PC-3 (cell line): ENCODE data around the gene ZNF687. TPM values are rescaled to one million over a fixed set of nuclear protein-coding genes. Genes with fewer than 3 reads are reported as not detected.

Experiments used
- ATAC-seq: fragments of 200-7000 bp; cut with Tn5 transposase; 2 replicates; pipeline ENCODE4 v1.9.1; 2020; ENCODE audit warnings: mild to moderate bottlenecking, moderate library complexity
- BruUV-seq: library from RNA; stranded (reverse); fragments of 400-500 nt; replicated peaks from 2 replicates; lab custom pipeline; 2021; lab: Mats Ljungman, UMichigan
- CTCF ChIA-PET: fragments of 300-600 bp; sonication (Branson Sonifier 250); formaldehyde crosslinking; loops from one replicate; lab custom pipeline; 2022; ENCODE audit warnings: antibody characterized with exemption; lab: Charles Lee
- POLR2A ChIA-PET: fragments of 300-600 bp; sonication (Branson Sonifier 250); formaldehyde crosslinking; loops from one replicate; lab custom pipeline; 2022; ENCODE audit warnings: antibody characterized with exemption; ENCODE audit not compliant: unreplicated experiment; lab: Charles Lee
- DNase-seq: peaks from one replicate; pipeline ENCODE4 v3.0.0-alpha.2; 2015
- H2AFZ ChIP-seq: fragments of 300-600 bp; sonication (generic); 2 replicates; pipeline ENCODE4 v1.6.0; 2016; ENCODE audit warnings: antibody characterized with exemption, low read length
- H3F3A ChIP-seq: fragments of 300-600 bp; sonication (generic); one replicate; pipeline ENCODE4 v1.6.0; 2017; ENCODE audit warnings: antibody characterized with exemption, low read length, control low read depth, mild to moderate bottlenecking; ENCODE audit not compliant: unreplicated experiment
- H3K27ac ChIP-seq: fragments of 300-600 bp; sonication (generic); 2 replicates; pipeline ENCODE4 v1.5.1; 2016; ENCODE audit warnings: mild to moderate bottlenecking, low read length
- H3K27me3 ChIP-seq: fragments of 300-600 bp; sonication (generic); 2 replicates; pipeline ENCODE4 v1.6.1; 2016; ENCODE audit warnings: low read length, mixed read lengths
- H3K36me3 ChIP-seq: fragments of 300-600 bp; sonication (generic); 2 replicates; pipeline ENCODE4 v1.6.1; 2016; ENCODE audit warnings: low read depth, mixed run types, low read length, mixed read lengths
- H3K4me1 ChIP-seq: fragments of 300-600 bp; sonication (generic); 2 replicates; pipeline ENCODE4 v1.5.1; 2016; ENCODE audit warnings: low read length; ENCODE audit not compliant: insufficient read depth
- H3K4me2 ChIP-seq: fragments of 300-600 bp; sonication (generic); 2 replicates; pipeline ENCODE4 v1.6.0; 2016; ENCODE audit warnings: low read length
- H3K4me3 ChIP-seq: fragments of 300-600 bp; sonication (generic); 2 replicates; pipeline ENCODE4 v1.5.1; 2016; ENCODE audit warnings: mild to moderate bottlenecking, low read length, mixed read lengths
- H3K79me2 ChIP-seq: fragments of 300-600 bp; sonication (generic); 2 replicates; pipeline ENCODE4 v1.6.1; 2017; ENCODE audit warnings: low read length, mixed read lengths
- H3K9ac ChIP-seq: fragments of 300-600 bp; sonication (generic); 2 replicates; pipeline ENCODE4 v1.6.0; 2016; ENCODE audit warnings: mild to moderate bottlenecking, low read length
- H3K9me2 ChIP-seq: fragments of 300-600 bp; sonication (generic); replicated peaks from 2 replicates; pipeline ENCODE4 v1.6.1; 2016; ENCODE audit warnings: mixed run types, low read length, mixed read lengths
- H3K9me3 ChIP-seq: fragments of 300-600 bp; sonication (generic); 2 replicates; pipeline ENCODE4 v1.6.1; 2016; ENCODE audit warnings: low read length, mixed read lengths
- H4K20me1 ChIP-seq: fragments of 300-600 bp; sonication (generic); 2 replicates; pipeline ENCODE4 v1.6.1; 2016; ENCODE audit warnings: low read length, mixed read lengths
- EZH2 ChIP-seq: fragments of 300-600 bp; sonication (generic); IDR thresholded peaks from one replicate; pipeline ENCODE4 v1.6.1; 2017; ENCODE audit warnings: antibody characterized with exemption, mild to moderate bottlenecking, low read length; ENCODE audit not compliant: unreplicated experiment
- EZH2phosphoT487 ChIP-seq: fragments of 300-600 bp; sonication (generic); IDR thresholded peaks from 2 replicates; pipeline ENCODE4 v1.6.1; 2018; ENCODE audit warnings: mild to moderate bottlenecking, antibody characterized with exemption, low read length, borderline replicate concordance
- intact Hi-C: fragments of 100-400 bp; cut with micrococcal nuclease; formaldehyde crosslinking; loops from 2 replicates; pipeline ENCODE4 v1.9.0; 2023
- total RNA-seq: library from RNA; depleted of rRNA; stranded (reverse); fragments of >200 nt; gene quantifications from 2 replicates; pipeline ENCODE4 v1.2.3, GENCODE V29; 2014
- TF ChIP-seq, protein P1 (sequence below): fragments of 300-600 bp; sonication (generic); conservative IDR thresholded peaks from 2 replicates; pipeline ENCODE4 v1.5.1; 2017; ENCODE audit warnings: antibody characterized with exemption, low read depth, mild to moderate bottlenecking, low read length

ZNF687 gene
- total RNA-seq, 1 experiment from 2014 or later, result 24.6 TPM

DNA sequence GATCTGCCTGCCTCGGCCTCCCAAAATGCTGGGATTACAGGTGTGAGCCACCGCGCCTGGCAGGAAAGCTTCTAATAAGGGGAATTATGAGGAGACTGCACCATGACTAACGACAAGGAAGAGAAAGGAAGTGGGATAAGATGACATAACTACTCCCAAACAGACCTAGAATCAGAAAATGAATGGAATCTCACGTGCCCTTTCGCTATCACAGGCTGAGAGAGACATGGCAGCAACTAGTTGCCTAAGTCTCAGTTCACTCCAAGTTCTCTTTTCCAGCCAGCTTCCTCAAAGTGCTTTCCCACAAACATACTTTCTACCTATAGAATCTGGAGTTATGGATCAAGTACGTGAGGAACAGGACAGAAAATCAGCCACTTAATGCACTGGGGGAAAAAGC lies 43.1 kb downstream of the ZNF687 start:
- H3K4me3 ChIP-seq, result peak overlapping the region; percentile 72
- peak overlapping the region; percentile 92 for H3K9ac ChIP-seq
- peaks cover 65% of the 10 kb centered on the region for H3K79me2 ChIP-seq

DNA sequence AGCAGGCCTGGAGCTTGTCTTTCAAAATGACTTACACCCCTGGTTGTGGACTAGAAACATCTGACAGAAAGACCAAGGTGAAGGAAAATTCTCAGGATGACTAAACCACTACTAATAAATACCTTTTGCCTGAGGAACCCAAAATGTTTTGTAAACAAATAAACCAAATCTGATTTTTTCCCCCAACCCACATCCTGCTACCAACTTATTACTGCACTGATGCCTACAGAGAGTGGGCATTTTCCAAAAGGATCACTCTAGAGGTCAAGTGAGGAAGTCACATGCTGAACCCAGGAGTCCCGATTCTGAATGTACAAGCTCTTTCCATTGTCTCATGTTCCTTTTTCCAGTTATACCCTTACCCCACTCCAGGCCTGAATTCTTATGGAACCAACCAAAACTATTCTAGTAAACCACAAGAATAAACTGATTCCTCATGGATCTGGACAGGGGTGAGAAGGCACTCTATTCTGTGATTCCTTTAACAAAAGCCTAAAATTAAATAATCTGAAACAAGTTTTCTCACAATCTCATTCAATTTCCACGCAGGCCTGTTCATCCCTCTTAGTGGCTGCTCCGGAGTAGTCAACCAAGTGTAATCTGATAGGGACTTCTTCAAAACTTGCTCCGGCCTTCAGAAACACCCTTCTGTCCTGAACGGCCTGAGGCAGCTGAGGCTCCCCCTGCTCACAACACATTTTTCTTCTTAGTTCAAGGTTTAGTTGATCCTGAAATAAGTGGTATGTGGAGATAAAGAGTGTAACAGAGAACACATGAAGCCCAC lies 43.7 kb downstream of the ZNF687 start:
- peaks cover 59% of the 10 kb centered on the region for H3K79me2 ChIP-seq
- no peaks in the 10 kb centered on the region for H3K9me2 ChIP-seq
- peaks cover 20% of the 10 kb centered on the region for H3K36me3 ChIP-seq
- intact Hi-C loops, result loop anchor here (2.0 to 5.0 kb wide), 2 partner anchors 15 to 129 kb away; partner anchors contain the start of gene PIP5K1A
- H3F3A ChIP-seq, result no peaks in the 10 kb centered on the region
- ATAC-seq, result peak; percentile 30
- peaks cover 3% of the 10 kb centered on the region; the same call in 1 of the 2 replicates for H4K20me1 ChIP-seq
- no peaks in the 10 kb centered on the region for H3K9me3 ChIP-seq
- no peak overlapping the region for H2AFZ ChIP-seq
- peak overlapping the region; percentile 92 for H3K9ac ChIP-seq
- TF ChIP-seq EZH2, result no peak
- TF ChIP-seq, protein P1, sequence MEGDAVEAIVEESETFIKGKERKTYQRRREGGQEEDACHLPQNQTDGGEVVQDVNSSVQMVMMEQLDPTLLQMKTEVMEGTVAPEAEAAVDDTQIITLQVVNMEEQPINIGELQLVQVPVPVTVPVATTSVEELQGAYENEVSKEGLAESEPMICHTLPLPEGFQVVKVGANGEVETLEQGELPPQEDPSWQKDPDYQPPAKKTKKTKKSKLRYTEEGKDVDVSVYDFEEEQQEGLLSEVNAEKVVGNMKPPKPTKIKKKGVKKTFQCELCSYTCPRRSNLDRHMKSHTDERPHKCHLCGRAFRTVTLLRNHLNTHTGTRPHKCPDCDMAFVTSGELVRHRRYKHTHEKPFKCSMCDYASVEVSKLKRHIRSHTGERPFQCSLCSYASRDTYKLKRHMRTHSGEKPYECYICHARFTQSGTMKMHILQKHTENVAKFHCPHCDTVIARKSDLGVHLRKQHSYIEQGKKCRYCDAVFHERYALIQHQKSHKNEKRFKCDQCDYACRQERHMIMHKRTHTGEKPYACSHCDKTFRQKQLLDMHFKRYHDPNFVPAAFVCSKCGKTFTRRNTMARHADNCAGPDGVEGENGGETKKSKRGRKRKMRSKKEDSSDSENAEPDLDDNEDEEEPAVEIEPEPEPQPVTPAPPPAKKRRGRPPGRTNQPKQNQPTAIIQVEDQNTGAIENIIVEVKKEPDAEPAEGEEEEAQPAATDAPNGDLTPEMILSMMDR, result no peak; the same call in 1 of the 2 replicates
- TF ChIP-seq EZH2phosphoT487, result no peak
- H3K4me2 ChIP-seq, result peak overlapping the region; percentile 98
- DNase-seq, result peak; percentile 92
- ChIA-PET POLR2A (interaction anchor here (0.6 kb wide), 3 partner anchors 12 to 669 kb away, joined by 3 to 6 read pairs (median 4); no protein-coding TSS in a partner anchor), CTCF (interaction anchor here (0.6 to 4.2 kb wide), 3 partner anchors 14 to 28 kb away, joined by 4 to 35 read pairs (median 6); no protein-coding TSS in a partner anchor)
- H3K4me3 ChIP-seq, result peak overlapping the region; percentile 72
- BruUV-seq, result TSS peak; percentile 66
- H3K27me3 ChIP-seq, result no peaks in the 10 kb centered on the region
- peaks cover 37% of the 10 kb centered on the region for H3K4me1 ChIP-seq
- peak overlapping the region; percentile 85 for H3K27ac ChIP-seq

More for the DNA sequence above, 43.1 kb downstream of the ZNF687 start:
- ATAC-seq, result no peak
- BruUV-seq, result no TSS peak
- Histone ChIP-seq H2AFZ (no peak overlapping the region), H3K4me2 (peak overlapping the region; percentile 98), H3F3A (no peaks in the 10 kb centered on the region), H4K20me1 (peaks cover 3% of the 10 kb centered on the region; the same call in 1 of the 2 replicates), H3K9me3 (no peaks in the 10 kb centered on the region), H3K27me3 (no peaks in the 10 kb centered on the region), H3K4me1 (peaks cover 37% of the 10 kb centered on the region), H3K36me3 (peaks cover 20% of the 10 kb centered on the region), H3K9me2 (no peaks in the 10 kb centered on the region), H3K27ac (peak overlapping the region; percentile 85)
- intact Hi-C loops, result loop anchor here (5.0 kb wide), 1 partner anchor 128 kb away; the partner anchor contains the start of gene PIP5K1A
- CTCF ChIA-PET, result interaction anchor here (0.6 to 4.2 kb wide), 4 partner anchors 14 to 58 kb away, joined by 4 to 35 read pairs (median 5); no protein-coding TSS in a partner anchor
- POLR2A ChIA-PET, result interaction anchor here (0.6 kb wide), 3 partner anchors 12 to 628 kb away, joined by 3 to 7 read pairs (median 4); partner anchors contain the start of gene GOLPH3L
- TF ChIP-seq EZH2 (no peak), EZH2phosphoT487 (no peak)
- TF ChIP-seq, protein P1, result no peak
- DNase-seq, result no peak
